GM12878 (cell line): ENCODE results near the gene FOXL3. TPM values are rescaled to one million over a fixed set of nuclear protein-coding genes. Genes with fewer than 3 reads are reported as not detected.

Experiments used
- ETV6 ChIP-seq, 2 experiments: fragments of 450-650 bp in 1 of 2; IDR thresholded peaks in 1 of 2; conservative IDR thresholded peaks in 1 of 2; 2 replicates each; pipeline ENCODE4 v1.6.1; 2014; ENCODE audit warnings: antibody characterized with exemption in 1 of 2, borderline replicate concordance in 1 of 2, low read depth in 1 of 2, mild to moderate bottlenecking in 1 of 2, moderate library complexity in 1 of 2
- PKNOX1 ChIP-seq: fragments of 450-650 bp; IDR thresholded peaks from 2 replicates; pipeline ENCODE4 v1.6.1; 2016; ENCODE audit warnings: mild to moderate bottlenecking
- REST ChIP-seq: IDR thresholded peaks from 2 replicates; pipeline ENCODE4 v1.6.1; 2012; ENCODE audit warnings: mild to moderate bottlenecking, low read depth, low read length
- STAT1 ChIP-seq: fragments of 450-650 bp; conservative IDR thresholded peaks from 2 replicates; pipeline ENCODE4 v1.6.1; 2014; ENCODE audit warnings: antibody characterized with exemption, mild to moderate bottlenecking
- ZBTB33 ChIP-seq: fragments of 450-650 bp; IDR thresholded peaks from 2 replicates; pipeline ENCODE4 v1.6.1; 2017; ENCODE audit warnings: mild to moderate bottlenecking
- ZNF274 ChIP-seq: IDR thresholded peaks from one replicate; pipeline ENCODE4 v1.8.0; 2011; ENCODE audit not compliant: insufficient read length, insufficient read depth
- polyA plus RNA-seq, 11 experiments: library from polyadenylated mRNA; depleted of rRNA in 4 of 11; unstranded in 6 of 11; stranded (reverse) in 5 of 11; fragments of >200 nt; fragmentation: Nextera tagmentation in 4 of 11; fragmentation: Illumina TruSeq in 1 of 11; extraction: Ambion mirVana in 4 of 11; extraction: Trizol in 1 of 11; gene quantifications; 1 replicate in 1 of 11; 2 replicates in 10 of 11; pipeline versions ENCODE4 v1.2.1 to v1.2.3, GENCODE V29; 2011 to 2016; ENCODE audit warnings: inconsistent platforms in 2 of 11, missing spikeins in 2 of 11, low read depth in 1 of 11
- total RNA-seq, 4 experiments: library from RNA; depleted of rRNA in 3 of 4; stranded (reverse); fragments of >200 nt in 3 of 4; fragmentation: Illumina TruSeq in 1 of 4; extraction: Trizol in 1 of 4; gene quantifications; 2 replicates each; pipeline versions ENCODE4 v1.2.1 to v1.2.3, GENCODE V29; 2013 to 2021

Gene FOXL3
- total and polyA plus RNA-seq, 10 of the 15 experiments (the other 5 are each of a cell fraction or from before 2014, with no cell fraction given) = not detected

- TF ChIP-seq REST (no peak), ZNF274 (no peak), STAT1 (no peak), PKNOX1 (no peak), ETV6 (conservative IDR thresholded peaks at IDR 0.05 in 1 of 2, IDR thresholded peaks at IDR 0.05 in 1 of 2; ENCODE audit: borderline replicate concordance in 1 of 2, low read depth in 1 of 2) (no peak), ZBTB33 (no peak)
These were observed 48.5 kb downstream of the FOXL3 start (continued) for GRCh38 chr7:338295-339061.
